ENCODE measurements around the gene MYCBPAP.

The MYCBPAP gene

GRCh38 chr17:50519141-50519834 is 11.0 kb downstream of the MYCBPAP start:
- no peak for DNase-seq

DNA sequence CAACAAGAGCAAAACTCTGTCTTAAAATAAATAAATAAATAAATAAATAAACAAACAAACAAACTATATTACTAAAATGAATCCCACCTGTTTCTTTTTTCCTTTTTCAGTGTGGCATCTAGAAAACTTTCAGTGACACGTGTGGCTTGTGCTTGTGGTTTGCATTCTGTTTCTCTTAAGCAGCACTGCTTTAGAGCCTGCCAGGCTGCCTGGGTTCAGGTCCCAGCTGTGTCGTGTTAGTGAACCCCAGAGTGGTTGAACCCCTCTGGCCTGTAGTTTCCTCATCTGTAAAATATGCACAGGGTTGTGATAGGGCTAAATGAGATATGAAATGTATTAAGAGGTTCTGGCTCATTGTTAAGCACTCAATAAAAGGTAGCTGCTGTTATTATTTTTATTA is 12.2 kb downstream of the MYCBPAP start:
- DNase-seq = no peak

DNA sequence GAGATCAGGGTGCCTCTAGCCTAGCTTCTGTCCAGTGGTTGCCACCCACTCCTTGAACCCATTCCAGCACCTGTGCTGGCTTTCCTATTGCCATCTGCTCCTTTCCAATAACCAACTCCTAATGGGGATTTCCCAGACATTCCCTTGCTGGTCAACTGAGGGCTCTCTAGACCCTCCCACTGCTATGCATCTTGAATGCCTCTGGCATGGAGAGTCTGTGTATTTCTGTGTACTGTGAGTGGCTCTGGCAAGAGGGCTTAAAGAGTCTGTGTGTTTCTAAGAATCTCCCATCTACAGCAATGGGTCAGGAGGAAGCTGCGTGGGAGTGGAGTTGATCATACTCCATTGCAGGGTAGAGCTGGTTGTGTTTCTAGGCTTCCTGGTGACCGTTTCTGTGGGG is 13.3 kb downstream of the MYCBPAP start:
- no peak for DNase-seq

DNA sequence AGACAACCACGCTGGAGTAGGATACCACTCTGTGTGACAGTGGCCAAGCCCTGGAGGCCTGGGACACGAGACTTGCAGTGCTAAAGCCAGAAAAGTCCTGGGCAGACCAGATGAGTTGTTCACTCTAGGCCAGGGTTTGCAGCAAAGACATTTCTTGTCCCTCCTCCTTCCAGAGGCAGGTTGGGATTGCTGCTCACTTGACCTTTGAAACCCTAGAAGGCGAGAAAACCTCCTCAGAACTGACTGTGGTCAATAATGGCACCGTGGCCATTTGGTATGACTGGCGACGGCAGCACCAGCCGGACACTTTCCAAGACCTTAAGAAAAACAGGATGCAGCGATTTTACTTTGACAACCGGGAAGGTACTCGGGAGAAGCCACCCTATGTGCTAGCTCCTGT is 14.5 kb downstream of the MYCBPAP start:
- no peak for DNase-seq

- DNase-seq = no peak
These were observed 15.0 kb downstream of the MYCBPAP start for GRCh38 chr17:50523208-50523607.

- no peak for DNase-seq
These were observed 16.6 kb downstream of the MYCBPAP start for GRCh38 chr17:50524838-50525237.

- no peak for DNase-seq
These were observed 19.0 kb downstream of the MYCBPAP start for GRCh38 chr17:50527155-50527762.

DNA sequence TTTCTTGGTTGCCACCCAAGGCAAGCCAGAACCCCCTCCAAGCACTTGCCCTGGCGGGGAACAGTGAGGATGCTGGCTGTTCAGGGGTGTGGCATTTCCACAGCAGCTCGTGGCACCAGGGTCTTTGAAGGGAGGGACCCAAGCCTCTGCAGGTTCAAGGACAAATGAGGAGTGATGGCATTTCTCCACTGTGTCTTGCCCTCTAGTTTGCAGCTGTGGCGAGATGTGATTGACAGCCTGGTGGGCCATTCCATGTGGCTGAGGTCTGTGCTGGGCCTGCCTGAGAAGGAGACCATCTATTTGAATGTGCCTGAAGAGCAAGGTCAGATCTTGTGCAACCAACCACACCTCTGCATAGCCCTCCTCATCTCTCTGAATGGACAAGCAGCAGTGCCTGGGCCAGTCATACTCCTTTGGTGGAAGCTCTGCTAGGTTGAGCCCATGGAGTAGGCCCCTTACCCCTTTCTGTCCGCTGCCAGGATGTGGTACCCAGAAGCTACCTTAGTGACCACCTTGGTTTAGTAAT is 19.8 kb downstream of the MYCBPAP start:
- DNase-seq = no peak

DNA sequence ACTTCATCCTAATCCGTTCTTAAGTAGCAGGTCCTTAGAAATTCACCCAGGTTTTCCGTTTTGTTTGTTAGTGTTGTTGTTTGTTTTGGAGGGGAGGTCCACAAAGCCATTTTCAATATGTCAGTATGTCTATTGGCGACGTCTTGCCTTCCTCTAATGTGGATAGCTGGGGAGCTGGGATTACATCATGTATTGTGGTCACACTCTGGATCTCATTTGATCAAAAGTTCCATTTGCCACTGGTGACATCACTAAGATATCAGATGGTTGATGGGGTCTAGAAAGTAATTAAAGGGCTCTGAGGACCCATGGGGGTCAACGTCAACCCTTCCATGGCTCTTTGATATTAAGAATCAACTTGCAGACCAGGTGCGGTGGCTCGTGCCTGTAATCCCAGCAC is 21.6 kb downstream of the MYCBPAP start:
- no peak for DNase-seq

DNA sequence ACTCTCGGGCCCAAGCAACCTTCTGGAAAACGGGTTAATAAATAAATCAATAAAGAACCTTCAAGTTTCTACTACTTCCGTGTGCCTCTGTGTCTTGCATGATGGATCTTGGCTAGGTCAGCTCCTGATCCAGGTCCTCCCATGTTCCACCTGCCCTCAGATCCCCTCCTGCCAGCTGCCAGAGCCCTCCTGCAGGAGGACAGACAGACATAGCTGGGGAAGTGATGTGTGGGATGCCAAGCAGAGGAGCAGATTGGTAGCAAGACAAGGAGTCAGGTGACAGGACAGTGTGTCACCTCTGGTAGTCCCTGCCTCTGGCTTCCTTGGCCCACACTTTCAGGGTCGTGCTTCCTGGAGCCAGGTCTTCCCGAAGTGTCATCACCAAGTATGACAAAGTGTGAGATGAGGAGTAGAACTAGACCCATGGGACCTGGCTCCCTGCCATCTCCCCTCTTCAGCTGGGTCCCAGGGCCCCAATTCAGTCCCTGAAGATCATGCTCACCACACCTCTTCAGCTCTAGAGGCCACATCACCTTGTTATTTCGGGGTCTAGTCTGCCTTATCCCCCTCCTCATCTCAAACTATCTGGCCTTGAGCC is 23.3 kb downstream of the MYCBPAP start:
- DNase-seq = no peak

DNA sequence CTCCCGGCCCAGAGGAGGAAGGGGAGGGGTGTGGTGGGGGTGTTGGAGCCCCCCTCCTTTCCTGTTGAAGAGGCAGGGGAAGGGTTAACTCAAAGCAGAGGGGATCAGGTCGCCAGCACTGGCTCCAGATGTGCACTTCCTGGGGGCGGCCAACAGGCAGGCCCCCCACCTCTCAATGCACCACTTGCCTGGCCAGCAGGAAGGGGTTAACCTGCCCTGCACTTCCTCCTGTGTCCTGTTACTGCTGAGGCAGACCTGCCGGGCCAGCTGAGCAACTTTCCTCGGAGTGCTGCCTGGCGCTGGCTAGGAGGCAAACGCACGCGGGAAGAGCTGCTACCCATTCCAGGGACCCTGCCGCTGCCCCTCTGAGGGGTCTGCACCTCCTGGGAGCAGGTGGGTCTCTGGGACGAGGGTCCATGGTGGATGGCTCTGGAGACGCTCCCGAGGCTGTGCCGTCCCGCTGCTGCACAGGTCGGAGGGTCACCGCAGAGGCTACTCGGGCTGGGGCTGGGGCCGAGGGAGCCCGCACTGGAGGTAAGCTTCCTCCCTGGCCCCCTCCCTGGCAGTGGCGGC is 24.3 kb downstream of the MYCBPAP start, which contains the start of gene EPN3:
TSS of gene EPN3 (plus strand) at position 284 of the 573 bp plus-strand sequence. CDS start 3,822 bp downstream, outside the sequence.
- no peak for DNase-seq

DNA sequence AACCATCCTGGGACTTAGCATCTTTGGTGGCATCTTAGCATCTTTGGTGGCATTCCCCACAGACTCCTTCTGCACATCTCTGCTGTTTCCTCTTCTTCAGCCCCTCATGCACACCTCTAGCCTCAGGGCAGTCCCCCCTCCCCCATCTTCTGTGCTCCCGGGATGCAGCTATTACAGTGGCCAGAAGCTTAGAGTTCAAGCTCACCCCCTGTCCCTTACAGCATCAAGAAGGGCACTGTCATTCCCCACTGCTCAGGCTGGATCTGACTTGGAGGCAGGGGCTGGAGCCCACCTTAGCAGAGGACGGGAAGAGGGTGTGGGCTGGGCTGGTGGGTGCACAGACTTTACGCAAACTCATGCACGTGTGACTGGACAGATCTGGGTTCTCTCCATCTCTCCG is 24.9 kb downstream of the MYCBPAP start:
- no peak for DNase-seq

DNA sequence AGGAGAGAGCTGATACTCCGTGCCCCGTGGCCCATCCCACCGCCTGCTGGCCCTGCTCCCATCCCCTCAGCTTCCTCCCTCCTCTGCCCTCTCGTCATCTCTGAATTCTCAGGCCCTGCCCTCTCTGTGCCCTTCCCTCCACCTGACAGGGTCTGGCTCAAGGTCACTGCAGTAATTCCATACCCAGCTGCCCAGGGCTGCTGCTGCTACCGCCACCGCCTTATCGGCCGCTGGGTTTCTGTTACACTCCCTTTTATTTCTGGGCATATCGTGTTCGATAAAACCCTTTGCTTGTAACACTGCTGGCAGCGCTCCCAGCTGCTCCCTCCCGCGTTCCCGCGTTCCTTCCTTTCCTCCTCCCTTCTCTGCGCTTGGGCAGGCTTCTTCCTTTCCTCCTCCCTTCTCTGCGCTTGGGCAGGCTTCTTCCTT is 25.5 kb downstream of the MYCBPAP start:
- DNase-seq = peak; percentile 51

DNA sequence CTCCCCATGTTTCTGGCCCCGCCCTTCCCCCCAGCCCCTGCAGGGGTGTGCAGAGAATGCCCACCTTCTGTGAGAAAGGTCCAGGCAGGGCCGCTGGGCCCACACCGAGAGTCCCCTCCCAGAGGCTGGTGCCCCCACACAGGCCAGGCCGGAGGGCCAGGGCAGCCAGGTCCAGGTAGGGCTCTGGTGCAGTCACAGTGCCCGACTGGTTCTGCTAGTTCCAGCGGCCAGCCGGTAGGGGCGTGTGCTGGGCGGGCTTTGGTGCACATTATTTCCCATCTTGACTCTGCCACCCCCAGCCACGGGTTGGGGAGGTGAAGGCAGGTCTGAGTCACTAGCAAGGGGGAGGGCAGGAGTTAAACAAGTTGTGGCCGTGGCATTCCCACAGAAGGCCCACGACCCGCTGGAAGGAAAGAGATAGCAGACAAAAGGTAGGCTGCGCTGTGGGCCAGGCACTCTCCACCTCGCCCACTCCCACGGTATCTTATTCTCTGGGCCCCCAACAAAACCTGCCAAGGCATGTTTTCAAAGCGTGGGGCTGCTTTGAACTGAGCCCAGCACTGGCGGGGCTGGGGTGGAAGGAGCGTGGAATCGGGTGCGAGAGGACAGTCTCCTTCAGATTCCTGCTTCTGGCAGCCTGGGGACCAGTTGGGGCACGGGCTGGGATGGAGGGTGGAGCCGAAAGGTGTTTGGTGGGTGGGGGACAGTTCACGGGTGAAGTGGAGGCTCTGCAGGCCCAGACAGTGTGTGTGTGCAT is 26.2 kb downstream of the MYCBPAP start:
- DNase-seq = no peak

DNA sequence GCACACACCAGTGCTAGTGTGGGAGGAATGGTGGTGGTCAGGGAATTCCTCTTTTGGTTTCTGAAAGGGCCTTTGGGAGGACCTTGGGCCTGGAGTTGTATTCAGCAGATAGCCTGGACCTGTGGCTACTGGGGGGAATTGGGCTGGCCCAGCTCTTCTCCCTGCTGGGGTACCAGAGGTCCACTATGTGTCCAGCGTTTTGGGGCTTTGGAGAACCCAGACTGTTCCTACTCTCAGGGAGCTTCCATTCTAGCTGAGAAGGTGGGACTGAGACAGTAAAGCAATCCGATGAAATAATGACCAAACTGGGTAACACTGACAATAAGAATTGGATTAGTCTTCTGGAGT is 26.7 kb downstream of the MYCBPAP start:
- DNase-seq = no peak

- DNase-seq = no peak
These were observed 27.2 kb downstream of the MYCBPAP start for GRCh38 chr17:50535407-50535806.

GRCh38 chr17:50536683-50537646 is 28.7 kb downstream of the MYCBPAP start:
- DNase-seq = no peak

DNA sequence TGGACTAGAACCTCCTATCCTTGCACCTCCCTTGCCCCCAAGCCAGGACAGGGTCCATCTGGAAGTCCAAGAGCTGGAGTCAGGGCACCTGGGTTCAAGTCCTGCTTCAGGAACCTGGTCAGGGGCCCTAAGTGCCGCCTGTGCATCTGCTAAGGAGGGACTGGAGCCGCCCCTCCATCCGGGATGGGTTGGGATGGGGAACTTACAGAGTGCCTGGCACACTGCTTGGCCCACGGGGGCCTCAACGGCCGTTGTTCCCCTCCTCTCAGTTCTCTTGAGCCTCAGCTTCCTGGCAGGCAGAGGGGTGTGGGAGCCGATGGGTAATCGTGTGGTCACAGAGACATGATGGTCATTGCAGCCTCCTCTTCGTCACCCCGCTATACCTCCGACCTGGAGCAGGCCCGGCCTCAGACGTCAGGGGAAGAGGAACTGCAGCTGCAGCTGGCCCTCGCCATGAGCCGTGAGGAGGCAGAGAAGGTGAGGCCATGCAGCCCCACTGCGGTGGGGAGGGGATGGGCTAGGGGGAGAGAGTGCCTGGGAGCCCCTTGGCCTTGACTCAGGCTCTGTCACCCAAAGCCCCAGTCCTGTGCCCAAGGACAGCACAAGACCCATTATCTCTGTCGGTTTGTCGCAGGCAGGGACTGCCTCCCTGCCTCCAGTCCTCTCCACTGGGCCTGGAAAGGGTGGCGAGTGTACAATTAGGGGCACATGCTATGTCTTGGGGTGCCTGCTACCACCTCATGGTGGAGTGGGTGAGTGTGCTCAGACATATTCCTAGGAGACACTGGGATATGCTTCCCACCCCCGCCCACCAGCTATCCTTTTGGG is 29.7 kb downstream of the MYCBPAP start:
- no peak for DNase-seq

DNA sequence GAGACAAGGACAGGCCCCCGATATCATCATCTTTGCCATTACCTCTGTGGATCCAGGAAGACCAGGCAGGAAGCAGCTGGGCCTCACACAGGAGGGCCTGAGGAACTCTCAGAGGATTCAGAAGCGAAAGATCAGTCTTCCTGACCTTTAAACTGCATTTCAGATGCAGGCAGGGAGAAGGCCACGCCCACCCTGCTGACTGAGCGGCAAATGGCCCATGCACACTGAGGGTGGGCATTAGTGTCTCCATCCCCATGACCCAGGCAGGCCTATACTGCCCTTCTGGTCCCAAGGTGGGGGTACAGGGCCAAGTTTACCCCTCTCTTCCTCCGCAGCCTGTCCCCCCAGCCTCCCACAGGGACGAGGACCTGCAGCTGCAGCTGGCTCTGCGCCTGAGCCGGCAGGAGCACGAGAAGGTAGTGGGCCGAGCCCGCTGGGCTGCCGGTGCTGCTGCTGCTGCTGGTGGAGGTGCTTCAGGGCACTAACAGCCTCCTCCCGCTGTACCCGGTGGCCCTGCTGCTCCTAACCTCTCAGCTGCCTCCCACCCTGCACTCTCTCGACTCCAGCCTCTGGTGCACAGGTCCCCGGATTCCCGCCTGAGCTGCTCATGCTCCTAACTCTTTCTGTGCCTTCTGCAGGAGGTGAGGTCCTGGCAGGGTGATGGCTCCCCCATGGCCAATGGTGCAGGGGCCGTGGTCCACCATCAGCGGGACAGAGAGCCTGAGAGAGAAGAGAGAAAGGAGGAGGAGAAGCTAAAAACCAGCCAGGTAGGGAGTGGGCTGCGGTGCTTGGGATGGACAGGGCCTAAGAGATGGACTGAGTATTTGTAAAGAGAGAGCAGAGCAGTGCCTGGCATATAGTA is 30.5 kb downstream of the MYCBPAP start:
- no peak for DNase-seq

Measured in NCI-H146 (cell line).